DND-41 (cell line): ENCODE measurements around the gene PLPP7.

Experiments used
- EZH2 ChIP-seq: IDR thresholded peaks from 3 replicates; pipeline ENCODE4 v1.6.1; 2012; ENCODE audit warnings: borderline replicate concordance, low read depth, mild to moderate bottlenecking, moderate library complexity, low read length, inconsistent platforms; ENCODE audit not compliant: severe bottlenecking
- TF ChIP-seq, protein P1 (sequence below): IDR thresholded peaks from 2 replicates; pipeline ENCODE4 v1.5.1; 2012; ENCODE audit warnings: borderline replicate concordance, low read length, moderate library complexity, mild to moderate bottlenecking; ENCODE audit not compliant: poor library complexity, severe bottlenecking; ENCODE audit errors: extremely low read depth

DNA sequence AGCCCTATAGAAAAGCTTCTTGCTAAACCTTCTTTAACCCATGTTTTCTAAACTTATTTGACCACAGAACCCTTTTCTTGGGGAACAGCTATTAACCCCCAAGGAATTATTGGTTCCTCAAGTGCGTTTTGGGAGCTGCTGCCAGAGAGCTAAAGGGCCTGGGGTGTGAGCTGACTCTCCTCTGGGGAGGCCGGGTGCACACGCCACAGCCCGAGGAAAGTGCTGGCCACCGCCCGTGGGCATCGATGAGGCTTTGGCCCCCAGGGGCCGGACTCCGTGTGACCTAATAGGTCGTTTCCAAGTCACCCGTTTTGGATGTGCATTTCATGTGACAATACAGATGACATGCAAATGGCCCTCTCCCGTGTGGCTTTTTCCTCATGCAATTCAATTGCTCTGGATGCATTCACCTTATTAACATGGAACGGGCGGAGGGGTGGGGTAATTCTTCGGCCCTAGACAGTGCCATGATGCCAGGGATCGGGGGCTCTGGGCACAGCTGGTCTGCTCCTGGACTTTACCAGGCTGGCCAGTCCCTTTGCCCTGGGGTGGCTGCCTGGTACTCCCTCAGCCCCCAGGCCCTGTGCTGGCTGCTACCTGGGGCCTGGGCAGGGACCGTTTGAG lies 19.5 kb downstream of the PLPP7 start:
- TF ChIP-seq, protein P1, sequence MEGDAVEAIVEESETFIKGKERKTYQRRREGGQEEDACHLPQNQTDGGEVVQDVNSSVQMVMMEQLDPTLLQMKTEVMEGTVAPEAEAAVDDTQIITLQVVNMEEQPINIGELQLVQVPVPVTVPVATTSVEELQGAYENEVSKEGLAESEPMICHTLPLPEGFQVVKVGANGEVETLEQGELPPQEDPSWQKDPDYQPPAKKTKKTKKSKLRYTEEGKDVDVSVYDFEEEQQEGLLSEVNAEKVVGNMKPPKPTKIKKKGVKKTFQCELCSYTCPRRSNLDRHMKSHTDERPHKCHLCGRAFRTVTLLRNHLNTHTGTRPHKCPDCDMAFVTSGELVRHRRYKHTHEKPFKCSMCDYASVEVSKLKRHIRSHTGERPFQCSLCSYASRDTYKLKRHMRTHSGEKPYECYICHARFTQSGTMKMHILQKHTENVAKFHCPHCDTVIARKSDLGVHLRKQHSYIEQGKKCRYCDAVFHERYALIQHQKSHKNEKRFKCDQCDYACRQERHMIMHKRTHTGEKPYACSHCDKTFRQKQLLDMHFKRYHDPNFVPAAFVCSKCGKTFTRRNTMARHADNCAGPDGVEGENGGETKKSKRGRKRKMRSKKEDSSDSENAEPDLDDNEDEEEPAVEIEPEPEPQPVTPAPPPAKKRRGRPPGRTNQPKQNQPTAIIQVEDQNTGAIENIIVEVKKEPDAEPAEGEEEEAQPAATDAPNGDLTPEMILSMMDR: no peak
- no peak for TF ChIP-seq EZH2
